GM12864 (cell line): ENCODE data around the gene C3orf85.

Experiments used
- DNase-seq: peaks from one replicate; pipeline ENCODE4 v3.0.0-alpha.2; 2011; ENCODE audit warnings: low read depth
- H3K4me3 ChIP-seq: 2 replicates; pipeline ENCODE4 v1.5.1; 2011; ENCODE audit warnings: mild to moderate bottlenecking, low read depth, low read length, control low read depth
- CTCF ChIP-seq: IDR thresholded peaks from 2 replicates; pipeline ENCODE4 v1.5.1; 2011; ENCODE audit warnings: low read depth, mild to moderate bottlenecking, moderate library complexity, low read length, control low read depth, inconsistent platforms; ENCODE audit errors: missing control alignments

C3orf85 gene

DNA sequence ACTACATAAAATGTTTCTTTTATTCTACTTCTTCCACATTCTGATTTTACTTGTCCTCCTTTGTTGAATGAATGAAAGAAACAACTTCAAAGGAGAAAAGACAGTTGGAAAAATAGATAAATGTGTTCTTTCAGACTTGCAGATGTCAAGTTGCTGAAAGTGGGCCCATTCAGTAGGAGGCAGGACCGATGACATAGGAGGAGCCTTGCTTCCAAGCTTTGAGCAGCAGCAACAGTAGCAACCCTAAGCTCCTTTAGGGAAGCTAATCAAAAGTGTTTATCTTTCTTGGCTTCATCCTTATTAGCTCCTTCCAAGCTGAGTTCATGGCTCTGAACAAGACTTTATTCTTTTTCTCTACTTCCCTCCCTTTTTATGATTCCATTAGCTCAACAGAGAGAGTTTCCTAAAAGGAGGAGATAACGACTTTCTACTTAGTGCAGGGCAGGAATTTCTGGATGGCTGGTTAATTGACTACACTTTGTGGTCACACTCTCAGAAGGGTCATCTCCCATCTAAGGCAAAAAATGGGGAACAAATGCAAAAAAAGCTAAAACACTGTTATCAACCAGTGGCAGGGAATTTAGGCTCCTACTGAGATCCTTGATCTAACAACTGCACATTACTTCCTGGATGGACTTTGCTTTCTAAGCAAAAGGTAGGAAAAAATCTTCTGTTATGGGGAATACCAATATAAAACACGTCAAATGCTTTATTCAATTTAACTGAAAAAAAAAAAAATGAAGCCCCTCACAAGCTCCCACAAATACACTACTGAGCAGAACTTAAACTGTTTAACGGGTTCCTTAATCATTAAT, 23.4 kb upstream of the C3orf85 start:
- no peak for TF ChIP-seq CTCF

GRCh38 chr3:109114746-109115145, 21.8 kb upstream of the C3orf85 start:
- TF ChIP-seq CTCF, result no peak

More for the DNA sequence above, 23.4 kb upstream of the C3orf85 start:
- no peak for DNase-seq
- no peak overlapping the region for H3K4me3 ChIP-seq

GRCh38 chr3:109115451-109115850, 21.1 kb upstream of the C3orf85 start:
- no peak overlapping the region for H3K4me3 ChIP-seq
- no peak for DNase-seq
- TF ChIP-seq CTCF, result no peak

More at GRCh38 chr3:109114746-109115145, 21.8 kb upstream of the C3orf85 start:
- no peak for DNase-seq
- no peak overlapping the region for H3K4me3 ChIP-seq

DNA sequence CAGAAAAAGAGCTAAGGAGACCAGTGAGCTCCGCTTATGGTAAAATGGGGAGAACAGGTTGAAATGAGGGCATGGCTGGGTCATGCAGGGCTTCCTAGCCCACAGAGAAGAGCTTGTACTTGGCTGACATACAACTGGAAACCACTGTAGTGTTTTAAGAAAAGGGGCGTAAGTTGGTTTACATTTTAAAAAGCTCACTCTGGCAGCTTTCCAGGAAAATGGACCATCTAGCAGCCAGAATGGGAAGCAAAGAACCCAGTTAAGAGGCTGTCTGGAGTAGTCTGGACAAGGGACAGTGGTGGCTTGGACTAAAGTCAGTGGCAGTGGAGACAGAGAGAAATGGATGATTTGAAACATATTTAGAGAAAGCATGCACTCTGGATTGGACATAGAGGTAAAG, 20.5 kb upstream of the C3orf85 start:
- H3K4me3 ChIP-seq, result no peak overlapping the region
- no peak for DNase-seq
- no peak for TF ChIP-seq CTCF

- TF ChIP-seq CTCF, result no peak
- no peak within 1 kb of the TSS for H3K4me3 ChIP-seq
- DNase-seq, result no peak
Observed at GRCh38 chr3:109117939-109118338, 18.6 kb upstream of the C3orf85 start, which contains the start of gene MORC1. Gene MORC1 (minus strand): TSS chr3:109118134. CDS start chr3:109118059, 75 bp downstream.

DNA sequence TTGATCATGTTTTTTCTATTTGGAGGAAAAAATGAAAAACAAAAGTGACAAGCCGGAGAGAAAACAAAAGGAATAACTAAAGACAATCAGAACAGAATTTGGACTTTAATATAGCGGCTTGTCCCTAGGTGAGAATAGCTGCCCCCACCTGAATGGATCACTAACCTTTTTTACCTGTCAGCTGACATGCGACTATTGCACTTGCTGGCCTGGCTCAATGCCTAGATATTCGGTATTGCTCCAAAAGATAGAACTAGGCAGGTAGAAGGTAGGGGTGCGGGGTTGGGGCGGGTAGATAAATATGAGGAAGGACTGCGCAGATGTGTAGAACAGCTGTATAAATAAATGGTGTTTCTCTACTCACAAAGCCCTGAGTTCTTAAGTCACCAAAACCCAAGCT, 17.9 kb upstream of the C3orf85 start:
- no peak for TF ChIP-seq CTCF
- no peak for DNase-seq
- H3K4me3 ChIP-seq, result no peak overlapping the region

- no peak overlapping the region for H3K4me3 ChIP-seq
- no peak for TF ChIP-seq CTCF
- no peak for DNase-seq
Observed at GRCh38 chr3:109122690-109123089, 13.8 kb upstream of the C3orf85 start.
